ENCODE data around the gene DHRS3.

DNA sequence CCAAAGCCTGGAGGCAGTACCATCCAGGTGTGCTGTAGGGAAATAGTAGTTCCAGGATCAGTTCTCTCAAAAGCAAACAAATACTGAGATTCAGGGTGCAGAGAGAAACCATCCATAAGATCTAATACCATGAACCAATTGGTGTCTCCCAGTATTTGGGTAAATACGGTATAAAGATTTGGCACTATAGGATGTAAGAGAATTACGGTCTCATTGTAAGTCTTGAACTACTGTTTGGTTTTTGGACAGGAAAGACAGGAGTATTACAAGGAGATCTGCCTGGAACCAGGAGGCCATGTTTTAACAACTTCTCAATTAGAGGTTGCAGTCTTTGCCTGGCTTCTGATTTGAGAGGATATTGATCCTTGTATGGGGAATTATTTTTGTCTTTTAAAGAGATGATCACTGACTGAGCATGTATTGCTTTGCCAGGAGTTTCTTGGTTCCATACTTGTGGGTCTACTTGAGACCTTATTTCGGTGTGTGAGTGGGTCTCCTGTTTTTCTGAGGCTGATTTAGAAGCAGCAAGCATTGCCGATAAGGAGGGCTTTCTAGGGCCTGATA, 36.1 kb upstream of the DHRS3 start:
- TF ChIP-seq, protein P1, sequence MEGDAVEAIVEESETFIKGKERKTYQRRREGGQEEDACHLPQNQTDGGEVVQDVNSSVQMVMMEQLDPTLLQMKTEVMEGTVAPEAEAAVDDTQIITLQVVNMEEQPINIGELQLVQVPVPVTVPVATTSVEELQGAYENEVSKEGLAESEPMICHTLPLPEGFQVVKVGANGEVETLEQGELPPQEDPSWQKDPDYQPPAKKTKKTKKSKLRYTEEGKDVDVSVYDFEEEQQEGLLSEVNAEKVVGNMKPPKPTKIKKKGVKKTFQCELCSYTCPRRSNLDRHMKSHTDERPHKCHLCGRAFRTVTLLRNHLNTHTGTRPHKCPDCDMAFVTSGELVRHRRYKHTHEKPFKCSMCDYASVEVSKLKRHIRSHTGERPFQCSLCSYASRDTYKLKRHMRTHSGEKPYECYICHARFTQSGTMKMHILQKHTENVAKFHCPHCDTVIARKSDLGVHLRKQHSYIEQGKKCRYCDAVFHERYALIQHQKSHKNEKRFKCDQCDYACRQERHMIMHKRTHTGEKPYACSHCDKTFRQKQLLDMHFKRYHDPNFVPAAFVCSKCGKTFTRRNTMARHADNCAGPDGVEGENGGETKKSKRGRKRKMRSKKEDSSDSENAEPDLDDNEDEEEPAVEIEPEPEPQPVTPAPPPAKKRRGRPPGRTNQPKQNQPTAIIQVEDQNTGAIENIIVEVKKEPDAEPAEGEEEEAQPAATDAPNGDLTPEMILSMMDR (IDR thresholded peaks at IDR 0.05): no peak
- TF ChIP-seq POLR2AphosphoS5 (IDR thresholded peaks at IDR 0.05): no peak
